ENCODE measurements around the gene SLC8B1. TPM values are rescaled to one million over a fixed set of nuclear protein-coding genes. Genes with fewer than 3 reads are reported as not detected.

The SLC8B1 gene
- total and polyA plus RNA-seq, 4 donors: 9.9 to 23.8 (median 14.2) TPM

DNA sequence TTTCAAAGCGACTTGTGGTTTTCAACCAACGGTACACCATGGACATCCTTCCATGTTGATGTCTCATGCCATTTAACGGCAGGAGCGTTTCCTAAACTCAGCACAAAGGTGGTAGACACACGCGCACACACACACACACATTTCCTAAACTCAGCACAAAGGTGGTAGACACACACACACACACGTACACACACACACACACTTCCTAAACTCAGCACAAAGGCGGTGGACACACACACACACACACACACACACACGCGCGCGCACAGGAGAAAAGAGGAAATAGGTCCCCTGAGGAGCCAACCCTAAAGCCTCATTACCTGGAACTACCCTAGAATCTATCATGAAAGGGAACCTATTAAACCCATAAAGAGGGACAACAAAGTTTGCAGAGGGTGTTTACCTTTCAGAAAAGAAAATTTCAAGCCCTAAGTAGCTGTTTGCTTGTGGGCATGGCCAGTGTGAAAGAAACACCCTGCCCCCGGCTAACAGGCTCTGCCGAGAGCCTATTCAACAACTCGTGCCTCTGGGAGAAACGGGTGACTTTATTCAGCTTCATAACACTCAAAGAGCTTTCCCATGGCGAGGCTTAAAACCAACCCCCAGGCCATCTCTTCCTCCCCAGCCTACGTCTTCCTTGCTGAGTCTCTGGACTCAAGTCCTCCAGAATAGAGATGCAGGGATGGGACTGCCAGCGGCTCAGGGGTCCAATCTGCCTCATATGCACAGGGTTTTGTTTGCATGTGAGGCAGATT is 31.8 kb downstream of the SLC8B1 start:
- H3K27ac ChIP-seq (ENCODE audit: low read depth in 1 of 2, low read length in 2 of 2): no peak overlapping the region
- no peak overlapping the region for H3K4me3 ChIP-seq (ENCODE audit: low read depth in 1 of 3, low read length in 3 of 3)
- no peaks in the 10 kb centered on the region for H3K27me3 ChIP-seq (ENCODE audit: control insufficient read depth in 4 of 4, insufficient read depth in 4 of 4, low read length in 3 of 4)
- 83% methylated on average over 19 of the region's 19 CpGs for WGBS
- no peak for DNase-seq (ENCODE audit: low spot score)
- TF ChIP-seq FOXA2 (IDR thresholded peaks at IDR 0.05): no peak
- no peak for TF ChIP-seq YY1 (IDR thresholded peaks at IDR 0.05)
- TF ChIP-seq HNF4G (IDR thresholded peaks at IDR 0.05): no peak
- TF ChIP-seq RAD21 (IDR thresholded peaks at IDR 0.05): no peak
- no peak for TF ChIP-seq FOXA1 (IDR thresholded peaks at IDR 0.05)
- TF ChIP-seq NR2F2 (IDR thresholded peaks at IDR 0.05): no peak
- no peak for TF ChIP-seq MAX (IDR thresholded peaks at IDR 0.05)
- TF ChIP-seq SP1 (IDR thresholded peaks at IDR 0.05): no peak
- no peak for TF ChIP-seq HNF4A (conservative IDR thresholded peaks at IDR 0.05)
- no peak for TF ChIP-seq RXRA (IDR thresholded peaks at IDR 0.05)
- no peak for TF ChIP-seq JUND (IDR thresholded peaks at IDR 0.05)
- TF ChIP-seq ZBTB33 (IDR thresholded peaks at IDR 0.05): no peak
- no peak for TF ChIP-seq TAF1 (conservative IDR thresholded peaks at IDR 0.05)
- TF ChIP-seq, protein P1, sequence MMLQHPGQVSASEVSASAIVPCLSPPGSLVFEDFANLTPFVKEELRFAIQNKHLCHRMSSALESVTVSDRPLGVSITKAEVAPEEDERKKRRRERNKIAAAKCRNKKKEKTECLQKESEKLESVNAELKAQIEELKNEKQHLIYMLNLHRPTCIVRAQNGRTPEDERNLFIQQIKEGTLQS (IDR thresholded peaks at IDR 0.05): no peak
- TF ChIP-seq EGR1 (IDR thresholded peaks at IDR 0.05; ENCODE audit: low read depth in 2 of 2): no peak
- TF ChIP-seq CTCF (IDR thresholded peaks at IDR 0.05; ENCODE audit: low read depth, low read length, missing input control): no peak
- TF ChIP-seq, protein P2, sequence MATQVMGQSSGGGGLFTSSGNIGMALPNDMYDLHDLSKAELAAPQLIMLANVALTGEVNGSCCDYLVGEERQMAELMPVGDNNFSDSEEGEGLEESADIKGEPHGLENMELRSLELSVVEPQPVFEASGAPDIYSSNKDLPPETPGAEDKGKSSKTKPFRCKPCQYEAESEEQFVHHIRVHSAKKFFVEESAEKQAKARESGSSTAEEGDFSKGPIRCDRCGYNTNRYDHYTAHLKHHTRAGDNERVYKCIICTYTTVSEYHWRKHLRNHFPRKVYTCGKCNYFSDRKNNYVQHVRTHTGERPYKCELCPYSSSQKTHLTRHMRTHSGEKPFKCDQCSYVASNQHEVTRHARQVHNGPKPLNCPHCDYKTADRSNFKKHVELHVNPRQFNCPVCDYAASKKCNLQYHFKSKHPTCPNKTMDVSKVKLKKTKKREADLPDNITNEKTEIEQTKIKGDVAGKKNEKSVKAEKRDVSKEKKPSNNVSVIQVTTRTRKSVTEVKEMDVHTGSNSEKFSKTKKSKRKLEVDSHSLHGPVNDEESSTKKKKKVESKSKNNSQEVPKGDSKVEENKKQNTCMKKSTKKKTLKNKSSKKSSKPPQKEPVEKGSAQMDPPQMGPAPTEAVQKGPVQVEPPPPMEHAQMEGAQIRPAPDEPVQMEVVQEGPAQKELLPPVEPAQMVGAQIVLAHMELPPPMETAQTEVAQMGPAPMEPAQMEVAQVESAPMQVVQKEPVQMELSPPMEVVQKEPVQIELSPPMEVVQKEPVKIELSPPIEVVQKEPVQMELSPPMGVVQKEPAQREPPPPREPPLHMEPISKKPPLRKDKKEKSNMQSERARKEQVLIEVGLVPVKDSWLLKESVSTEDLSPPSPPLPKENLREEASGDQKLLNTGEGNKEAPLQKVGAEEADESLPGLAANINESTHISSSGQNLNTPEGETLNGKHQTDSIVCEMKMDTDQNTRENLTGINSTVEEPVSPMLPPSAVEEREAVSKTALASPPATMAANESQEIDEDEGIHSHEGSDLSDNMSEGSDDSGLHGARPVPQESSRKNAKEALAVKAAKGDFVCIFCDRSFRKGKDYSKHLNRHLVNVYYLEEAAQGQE (IDR thresholded peaks at IDR 0.05): no peak
- no peak for TF ChIP-seq GABPA (IDR thresholded peaks at IDR 0.05 in 1 of 2, conservative IDR thresholded peaks at IDR 0.05 in 1 of 2)
- H3K36me3 ChIP-seq (ENCODE audit: control insufficient read depth in 4 of 4, insufficient read depth in 3 of 4, low read depth in 1 of 4, low read length in 3 of 4): peaks cover 3 to 34% (median 9%) of the 10 kb centered on the region in 4 donors
- no peak overlapping the region for H3K9ac ChIP-seq (ENCODE audit: low read depth in 1 of 2, low read length in 2 of 2)
- H3K4me1 ChIP-seq (ENCODE audit: control insufficient read depth in 4 of 4, insufficient read depth in 4 of 4, low read length in 3 of 4): peaks cover 2 to 8% (median 5%) of the 10 kb centered on the region in 4 donors
- no peaks in the 10 kb centered on the region for H3K9me3 ChIP-seq (ENCODE audit: control insufficient read depth in 4 of 4, low read length in 3 of 4)
